HepG2 (cell line): Measurements from ENCODE around the gene MNT. TPM values are rescaled to one million over a fixed set of nuclear protein-coding genes. Genes with fewer than 3 reads are reported as not detected.

Source experiments
- ARID4A ChIP-seq: sonication (generic); formaldehyde crosslinking; IDR thresholded peaks from 2 replicates; pipeline ENCODE4 v1.5.0; 2020; ENCODE audit warnings: mild to moderate bottlenecking, missing genetic modification reagents, borderline replicate concordance
- ATM ChIP-seq: fragments of 450-650 bp; IDR thresholded peaks from 2 replicates; pipeline ENCODE4 v1.7.1; 2017; ENCODE audit warnings: mild to moderate bottlenecking, borderline replicate concordance
- ETV6 ChIP-seq: sonication (generic); formaldehyde crosslinking; conservative IDR thresholded peaks from 2 replicates; pipeline ENCODE4 v1.4.0; 2020; ENCODE audit warnings: missing genetic modification reagents
- FOXP4 ChIP-seq: sonication (generic); formaldehyde crosslinking; IDR thresholded peaks from 2 replicates; pipeline ENCODE4 v1.4.0; 2020; ENCODE audit warnings: missing genetic modification reagents
- IKZF1 ChIP-seq: fragments of 450-650 bp; IDR thresholded peaks from 2 replicates; pipeline ENCODE4 v1.7.1; 2016
- PRDM10 ChIP-seq: sonication (generic); formaldehyde crosslinking; IDR thresholded peaks from 2 replicates; pipeline ENCODE4 v1.4.0; 2020; ENCODE audit warnings: low read depth, missing genetic modification reagents
- RXRB ChIP-seq: IDR thresholded peaks from 2 replicates; pipeline ENCODE4 v1.6.1; 2016; ENCODE audit warnings: borderline replicate concordance, missing genetic modification reagents, missing compliant biosample characterization
- SMARCE1 ChIP-seq: fragments of 450-650 bp; IDR thresholded peaks from 2 replicates; pipeline ENCODE4 v1.6.1; 2017; ENCODE audit warnings: borderline replicate concordance
- SP5 ChIP-seq: IDR thresholded peaks from 2 replicates; pipeline ENCODE4 v1.6.1; 2016; ENCODE audit warnings: low read depth, borderline replicate concordance
- SRY ChIP-seq: sonication (generic); formaldehyde crosslinking; IDR thresholded peaks from 2 replicates; pipeline ENCODE4 v1.8.0; 2022; ENCODE audit warnings: mild to moderate bottlenecking, missing genetic modification reagents
- ZBTB21 ChIP-seq: sonication (generic); formaldehyde crosslinking; IDR thresholded peaks from 2 replicates; pipeline ENCODE4 v1.4.0; 2020; ENCODE audit warnings: missing genetic modification reagents
- ZFP36 ChIP-seq: fragments of 150-350 bp; IDR thresholded peaks from 2 replicates; pipeline ENCODE4 v1.6.1; 2018; ENCODE audit warnings: borderline replicate concordance, low read length, low read depth; ENCODE audit not compliant: partially characterized antibody
- ZMYM3 ChIP-seq: sonication (generic); formaldehyde crosslinking; IDR thresholded peaks from 2 replicates; pipeline ENCODE4 v1.5.1; 2020; ENCODE audit warnings: mild to moderate bottlenecking, missing genetic modification reagents
- ZNF674 ChIP-seq: sonication (generic); formaldehyde crosslinking; IDR thresholded peaks from 2 replicates; pipeline ENCODE4 v1.5.0; 2020; ENCODE audit warnings: low read depth, mild to moderate bottlenecking, missing genetic modification reagents
- ZSCAN22 ChIP-seq: sonication (generic); formaldehyde crosslinking; IDR thresholded peaks from 2 replicates; pipeline ENCODE4 v1.4.0; 2020; ENCODE audit warnings: mild to moderate bottlenecking, missing genetic modification reagents
- polyA plus RNA-seq, 8 experiments: library from polyadenylated mRNA; depleted of rRNA in 3 of 8; stranded (reverse) in 7 of 8; unstranded in 1 of 8; fragments of >200 nt; fragmentation: Illumina TruSeq in 4 of 8; extraction: Trizol in 4 of 8; gene quantifications; 2 replicates each; pipeline versions ENCODE4 v1.2.1 to v1.2.3, GENCODE V29; 2011 to 2016; ENCODE audit warnings: low read depth in 4 of 8, missing spikeins in 1 of 8, mixed read lengths in 1 of 8; ENCODE audit not compliant: insufficient read depth in 1 of 8
- total RNA-seq, 5 experiments: library from RNA; depleted of rRNA; stranded (reverse); fragments of >200 nt; fragmentation: Illumina TruSeq; extraction: Trizol; gene quantifications; 2 replicates each; pipeline ENCODE4 v1.2.3, GENCODE V29; 2016; ENCODE audit warnings: low read depth in 1 of 5
- TF ChIP-seq, protein P1 (sequence below): sonication (generic); formaldehyde crosslinking; IDR thresholded peaks from 2 replicates; pipeline ENCODE4 v1.4.0; 2020; ENCODE audit warnings: missing genetic modification reagents, borderline replicate concordance

MNT gene
- total and polyA plus RNA-seq, 2 of the 13 experiments (the other 11 are each of a cell fraction or from before 2014, with no cell fraction given) = 2.1 to 3.5 TPM

GRCh38 chr17:2399572-2400473 lies 1.0 kb downstream of the MNT start (continued):
- peak; percentile 70; the same call in 1 of the 2 replicates for TF ChIP-seq FOXP4
- peak; percentile 98 for TF ChIP-seq ARID4A
- no peak for TF ChIP-seq SRY (CRISPR knock-in tag)
- TF ChIP-seq ZSCAN22 = no peak
- TF ChIP-seq IKZF1 = no peak
- no peak for TF ChIP-seq ZMYM3
- TF ChIP-seq SMARCE1 = no peak
- peak; percentile 68 for TF ChIP-seq ETV6
- no peak; the same call in 1 of the 2 replicates for TF ChIP-seq PRDM10 (CRISPR knock-in tag)
- no peak for TF ChIP-seq ATM
- no peak for TF ChIP-seq ZFP36
- TF ChIP-seq SP5 (CRISPR knock-in tag) = peak; percentile 86
- no peak for TF ChIP-seq ZBTB21
- TF ChIP-seq, protein P1, sequence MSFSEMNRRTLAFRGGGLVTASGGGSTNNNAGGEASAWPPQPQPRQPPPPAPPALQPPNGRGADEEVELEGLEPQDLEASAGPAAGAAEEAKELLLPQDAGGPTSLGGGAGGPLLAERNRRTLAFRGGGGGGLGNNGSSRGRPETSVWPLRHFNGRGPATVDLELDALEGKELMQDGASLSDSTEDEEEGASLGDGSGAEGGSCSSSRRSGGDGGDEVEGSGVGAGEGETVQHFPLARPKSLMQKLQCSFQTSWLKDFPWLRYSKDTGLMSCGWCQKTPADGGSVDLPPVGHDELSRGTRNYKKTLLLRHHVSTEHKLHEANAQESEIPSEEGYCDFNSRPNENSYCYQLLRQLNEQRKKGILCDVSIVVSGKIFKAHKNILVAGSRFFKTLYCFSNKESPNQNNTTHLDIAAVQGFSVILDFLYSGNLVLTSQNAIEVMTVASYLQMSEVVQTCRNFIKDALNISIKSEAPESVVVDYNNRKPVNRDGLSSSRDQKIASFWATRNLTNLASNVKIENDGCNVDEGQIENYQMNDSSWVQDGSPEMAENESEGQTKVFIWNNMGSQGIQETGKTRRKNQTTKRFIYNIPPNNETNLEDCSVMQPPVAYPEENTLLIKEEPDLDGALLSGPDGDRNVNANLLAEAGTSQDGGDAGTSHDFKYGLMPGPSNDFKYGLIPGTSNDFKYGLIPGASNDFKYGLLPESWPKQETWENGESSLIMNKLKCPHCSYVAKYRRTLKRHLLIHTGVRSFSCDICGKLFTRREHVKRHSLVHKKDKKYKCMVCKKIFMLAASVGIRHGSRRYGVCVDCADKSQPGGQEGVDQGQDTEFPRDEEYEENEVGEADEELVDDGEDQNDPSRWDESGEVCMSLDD (CRISPR knock-in tag) = peak; percentile 100
- TF ChIP-seq RXRB (CRISPR knock-in tag) = peak; percentile 70
- TF ChIP-seq ZNF674 (CRISPR knock-in tag) = no peak; the same call in 1 of the 2 replicates
